ENCODE measurements around the gene SPINT1. TPM values are rescaled to one million over a fixed set of nuclear protein-coding genes. Genes with fewer than 3 reads are reported as not detected.

The SPINT1 gene
- 105 TPM for total RNA-seq

GRCh38 chr15:40843885-40844695 is at the start of gene SPINT1:
Gene SPINT1 (plus strand): TSS chr15:40844048. CDS start chr15:40844555, 507 bp downstream.

GRCh38 chr15:40807028-40807887 is 36.6 kb upstream of the SPINT1 start, which contains the start of the genes DNAJC17 and ZFYVE19:
Gene DNAJC17 (minus strand): TSS chr15:40807473. CDS start chr15:40807446, 27 bp downstream.
Gene ZFYVE19 (plus strand): TSS chr15:40807089. CDS start chr15:40807590, 501 bp downstream.

GRCh38 chr15:40828447-40829036 is 15.3 kb upstream of the SPINT1 start, which contains the start of gene PPP1R14D:
Gene PPP1R14D (minus strand): TSS chr15:40828708. CDS start chr15:40828641, 67 bp downstream.

GRCh38 chr15:40873694-40874561 is 30.1 kb downstream of the SPINT1 start, which contains the start of gene RHOV:
Gene RHOV (minus strand): TSS chr15:40874234. CDS start chr15:40874139, 95 bp downstream.

GRCh38 chr15:40893733-40894680 is 50.2 kb downstream of the SPINT1 start, which contains the start of gene VPS18:
Gene VPS18 (plus strand): TSS chr15:40894450. CDS start chr15:40894769, 319 bp downstream.

Small RNA genes within 50 kb of the gene (small RNA-seq; reads per million reads assigned to genes)
- gene AC025166.1 (ENCODE audit: low replicate concordance), result not detected

Other genes starting within 250 kb of the SPINT1 start
- gene KNL1, start 249.8 kb upstream of the SPINT1 start, total RNA-seq, result 13.7 TPM
- 2.7 TPM for gene RAD51, start 148.9 kb upstream of the SPINT1 start, total RNA-seq
- 26.0 TPM for gene RMDN3, start 88.8 kb upstream of the SPINT1 start, total RNA-seq
- 26.7 TPM for gene GCHFR, start 80.0 kb upstream of the SPINT1 start, total RNA-seq
- gene C15orf62, start 74.1 kb upstream of the SPINT1 start, total RNA-seq, result 0.12 TPM
- 26.6 TPM for gene ZFYVE19, start 37.0 kb upstream of the SPINT1 start, total RNA-seq
- gene DNAJC17, start 36.6 kb upstream of the SPINT1 start, total RNA-seq, result 18.1 TPM
- not detected for gene PPP1R14D, start 15.3 kb upstream of the SPINT1 start, total RNA-seq
- 3.3 TPM for gene RHOV, start 30.2 kb downstream of the SPINT1 start, total RNA-seq
- 23.5 TPM for gene VPS18, start 50.4 kb downstream of the SPINT1 start, total RNA-seq
- gene DLL4, start 85.3 kb downstream of the SPINT1 start, total RNA-seq, result 28.3 TPM
- gene CHAC1, start 109.4 kb downstream of the SPINT1 start, total RNA-seq, result 1.6 TPM

Measured in metanephros (tissue), 2 donors.